ENCODE measurements around the gene LRRC28. TPM values are rescaled to one million over a fixed set of nuclear protein-coding genes. Genes with fewer than 3 reads are reported as not detected.
"Not testable (repeated sequence)": the region's sequence is repeated elsewhere in the genome, so short reads cannot be mapped to it uniquely, and the experiment has no call there.

Gene LRRC28
- polyA plus RNA-seq, 1 donor from 2014 or later: 27.8 TPM

- Mint-ChIP-seq H3K9me3 (peaks cover 0 to 8% (median 0%) of the 10 kb centered on the region in 3 donors), H3K36me3 (peaks cover 6% of the 10 kb centered on the region), H3K27ac (no peak overlapping the region), H3K27me3 (peaks cover 1% of the 10 kb centered on the region), H3K4me1 (no peaks in the 10 kb centered on the region), H3K4me3 (no peak overlapping the region)
Observed at GRCh38 chr15:99399618-99400017, 148.3 kb downstream of the LRRC28 start.

DNA sequence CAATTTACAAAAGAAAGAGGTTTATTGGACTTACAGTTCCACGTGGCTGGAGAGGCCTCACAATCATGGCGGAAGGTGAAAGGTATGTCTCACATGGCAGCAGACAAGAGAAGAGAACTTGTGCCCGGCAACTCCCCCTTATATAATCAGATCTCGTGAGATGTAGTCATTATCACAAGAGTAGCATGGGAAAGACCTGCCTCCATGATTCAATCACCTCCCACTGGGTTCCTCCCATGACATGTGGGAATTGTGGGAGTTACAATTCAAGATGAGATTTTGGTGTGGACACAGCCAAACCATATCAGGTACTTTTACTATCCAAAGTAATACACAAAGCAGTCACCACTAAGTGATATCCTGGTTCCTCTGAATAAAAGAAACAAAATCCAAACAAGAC, 149.9 kb downstream of the LRRC28 start:
- not testable (repeated sequence) for H3K4me3 Mint-ChIP-seq, H3K27me3 Mint-ChIP-seq, H3K36me3 Mint-ChIP-seq, H3K9me3 Mint-ChIP-seq, H3K27ac Mint-ChIP-seq, H3K4me1 Mint-ChIP-seq

DNA sequence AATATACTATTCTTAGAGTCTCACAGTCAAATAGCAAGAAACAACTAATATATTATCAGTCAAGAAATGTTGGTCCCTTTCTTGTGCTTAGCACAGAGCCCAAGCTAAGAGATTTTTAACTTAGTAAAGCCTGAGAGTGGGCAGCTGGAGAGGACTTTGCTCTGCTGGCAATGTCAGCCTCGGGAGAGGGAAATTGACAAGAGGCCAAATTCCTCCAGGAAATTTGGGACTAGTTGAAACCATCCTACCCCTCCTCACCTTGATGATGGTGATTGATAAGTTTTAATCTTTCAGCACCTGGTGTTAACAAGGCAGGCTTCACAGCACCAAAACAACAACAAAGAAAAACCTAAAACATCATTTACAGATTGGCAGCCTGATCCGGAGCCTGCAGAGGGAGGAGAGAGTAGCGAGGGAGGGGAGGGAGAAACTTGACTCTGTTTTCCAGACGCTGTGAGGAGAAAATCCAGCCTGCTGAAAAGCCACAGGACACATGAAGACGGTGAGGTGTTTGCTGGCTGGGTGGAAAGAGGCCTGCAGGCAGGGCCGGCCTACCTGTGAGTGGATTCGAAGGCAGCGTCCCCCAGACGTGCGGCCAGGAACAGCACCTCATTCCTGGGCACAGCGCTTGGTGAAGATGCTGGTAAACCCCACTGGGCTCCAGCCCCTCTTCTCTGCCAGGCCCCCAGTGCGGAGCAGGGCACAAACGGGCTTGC, 150.9 kb downstream of the LRRC28 start:
- peaks cover 1% of the 10 kb centered on the region for H3K27me3 Mint-ChIP-seq
- no peak overlapping the region for H3K4me3 Mint-ChIP-seq
- peaks cover 6% of the 10 kb centered on the region for H3K36me3 Mint-ChIP-seq
- H3K27ac Mint-ChIP-seq: no peak overlapping the region
- no peaks in the 10 kb centered on the region for H3K4me1 Mint-ChIP-seq
- no peaks in the 10 kb centered on the region for H3K9me3 Mint-ChIP-seq

- peaks cover 0 to under 1% (median 0%) of the 10 kb centered on the region in 3 donors for H3K4me1 Mint-ChIP-seq
- peaks cover 1% of the 10 kb centered on the region for H3K27me3 Mint-ChIP-seq
- no peak overlapping the region for H3K4me3 Mint-ChIP-seq
- H3K9me3 Mint-ChIP-seq: no peaks in the 10 kb centered on the region
- peaks cover 6% of the 10 kb centered on the region for H3K36me3 Mint-ChIP-seq
- H3K27ac Mint-ChIP-seq: no peak overlapping the region
Observed at GRCh38 chr15:99403597-99403996, 152.3 kb downstream of the LRRC28 start.

- H3K27me3 Mint-ChIP-seq: no peaks in the 10 kb centered on the region
- no peak overlapping the region for H3K27ac Mint-ChIP-seq
Observed at GRCh38 chr15:99404454-99404853, 153.2 kb downstream of the LRRC28 start.

DNA sequence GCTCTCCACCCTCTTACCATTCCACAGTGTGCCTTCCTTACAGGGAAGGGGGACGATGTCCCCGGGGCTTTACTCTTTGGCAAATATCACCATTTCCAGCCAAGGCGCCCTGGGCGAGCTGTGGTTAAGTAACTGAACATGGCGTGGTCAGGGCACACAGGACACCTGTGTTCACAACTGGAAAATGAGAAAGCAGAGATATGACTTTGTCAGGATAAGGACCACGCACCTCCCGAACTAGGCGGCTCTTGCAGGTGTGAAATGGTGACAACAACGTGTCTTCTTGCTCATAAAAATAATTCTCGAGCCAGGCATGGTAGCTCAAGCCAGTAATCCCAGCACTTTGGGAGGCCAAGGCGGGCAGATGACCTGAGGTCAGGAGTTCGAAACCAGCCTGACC, 154.8 kb downstream of the LRRC28 start:
- Mint-ChIP-seq H3K4me1 (peaks cover 5 to 7% (median 7%) of the 10 kb centered on the region in 3 donors), H3K27ac (no peak overlapping the region), H3K27me3 (no peaks in the 10 kb centered on the region), H3K9me3 (no peaks in the 10 kb centered on the region), H3K36me3 (no peaks in the 10 kb centered on the region), H3K4me3 (no peak overlapping the region)

More at GRCh38 chr15:99404454-99404853, 153.2 kb downstream of the LRRC28 start:
- H3K4me1 Mint-ChIP-seq: peaks cover 5 to 7% (median 7%) of the 10 kb centered on the region in 3 donors
- no peaks in the 10 kb centered on the region for H3K9me3 Mint-ChIP-seq
- no peak overlapping the region for H3K4me3 Mint-ChIP-seq
- H3K36me3 Mint-ChIP-seq: no peaks in the 10 kb centered on the region

GRCh38 chr15:99406716-99407487, 155.6 kb downstream of the LRRC28 start:
- no peak overlapping the region for H3K4me3 Mint-ChIP-seq
- H3K27me3 Mint-ChIP-seq: no peaks in the 10 kb centered on the region
- H3K4me1 Mint-ChIP-seq: peaks cover 5 to 7% (median 7%) of the 10 kb centered on the region in 3 donors
- no peak overlapping the region for H3K27ac Mint-ChIP-seq
- no peaks in the 10 kb centered on the region for H3K9me3 Mint-ChIP-seq
- H3K36me3 Mint-ChIP-seq: no peaks in the 10 kb centered on the region

GRCh38 chr15:99407716-99408115, 156.4 kb downstream of the LRRC28 start:
- no peaks in the 10 kb centered on the region for H3K27me3 Mint-ChIP-seq
- no peak overlapping the region for H3K4me3 Mint-ChIP-seq
- H3K4me1 Mint-ChIP-seq: peaks cover 5 to 7% (median 7%) of the 10 kb centered on the region in 3 donors
- no peak overlapping the region for H3K27ac Mint-ChIP-seq
- no peaks in the 10 kb centered on the region for H3K36me3 Mint-ChIP-seq
- H3K9me3 Mint-ChIP-seq: no peaks in the 10 kb centered on the region

GRCh38 chr15:99408236-99409096, 157.2 kb downstream of the LRRC28 start:
- Mint-ChIP-seq H3K9me3 (no peaks in the 10 kb centered on the region), H3K4me3 (no peak overlapping the region), H3K27ac (peak overlapping the region in 1 of 3 donors; percentile 14), H3K4me1 (peaks cover 5 to 7% (median 7%) of the 10 kb centered on the region in 3 donors), H3K36me3 (no peaks in the 10 kb centered on the region), H3K27me3 (no peaks in the 10 kb centered on the region)

- H3K4me1 Mint-ChIP-seq: peaks cover 5 to 7% (median 7%) of the 10 kb centered on the region in 3 donors
- no peak overlapping the region for H3K4me3 Mint-ChIP-seq
- H3K27ac Mint-ChIP-seq: no peak overlapping the region
- H3K27me3 Mint-ChIP-seq: no peaks in the 10 kb centered on the region
- no peaks in the 10 kb centered on the region for H3K9me3 Mint-ChIP-seq
- H3K36me3 Mint-ChIP-seq: no peaks in the 10 kb centered on the region
Observed at GRCh38 chr15:99409097-99409473, 157.8 kb downstream of the LRRC28 start.

DNA sequence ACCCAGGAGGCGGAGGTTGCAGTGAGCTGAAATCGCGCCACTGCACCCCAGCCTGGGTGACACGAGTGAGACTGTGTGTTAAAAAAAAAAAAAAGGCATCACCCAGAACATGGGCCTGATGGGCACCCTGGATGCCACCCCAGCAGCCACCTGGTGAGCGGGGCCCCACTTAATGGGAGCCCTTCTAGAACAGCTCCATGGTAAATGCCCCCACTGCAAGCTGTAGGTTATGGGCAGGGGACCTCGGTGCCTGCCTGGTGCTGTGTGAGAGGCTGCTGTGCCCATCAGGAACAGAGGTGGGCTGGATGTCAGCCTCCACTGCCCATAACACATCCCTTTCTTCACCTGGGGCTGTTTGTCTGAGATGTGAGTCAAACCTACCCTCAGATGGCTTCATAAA, 158.3 kb downstream of the LRRC28 start:
- H3K9me3 Mint-ChIP-seq: no peaks in the 10 kb centered on the region

DNA sequence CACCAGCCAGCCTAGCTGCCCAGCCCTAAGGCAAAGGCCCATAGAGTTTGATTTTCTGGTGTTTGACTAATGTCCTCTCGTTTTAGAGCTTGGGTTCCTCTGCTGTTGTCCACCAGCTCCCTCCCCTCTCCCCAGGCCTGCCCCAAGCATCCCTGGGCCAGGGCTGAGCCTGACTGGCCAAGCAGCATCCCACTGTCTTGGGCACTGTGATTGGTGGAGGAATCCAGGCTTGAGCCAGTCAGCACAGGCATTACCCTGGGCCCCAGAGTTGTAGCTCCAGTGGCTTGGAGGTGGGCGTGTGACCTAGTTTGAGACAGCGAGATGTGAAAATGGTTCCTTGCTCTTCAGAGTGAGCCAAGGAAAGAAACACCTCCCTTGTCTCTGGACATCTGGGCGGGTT, 159.2 kb downstream of the LRRC28 start:
- Mint-ChIP-seq H3K27me3 (no peaks in the 10 kb centered on the region), H3K27ac (no peak overlapping the region), H3K36me3 (no peaks in the 10 kb centered on the region), H3K9me3 (no peaks in the 10 kb centered on the region), H3K4me1 (peaks cover 5 to 7% (median 7%) of the 10 kb centered on the region in 3 donors), H3K4me3 (no peak overlapping the region)

More for the DNA sequence above, 158.3 kb downstream of the LRRC28 start:
- H3K27ac Mint-ChIP-seq: no peak overlapping the region
- H3K4me3 Mint-ChIP-seq: no peak overlapping the region
- peaks cover 5 to 7% (median 7%) of the 10 kb centered on the region in 3 donors for H3K4me1 Mint-ChIP-seq
- H3K36me3 Mint-ChIP-seq: no peaks in the 10 kb centered on the region
- no peaks in the 10 kb centered on the region for H3K27me3 Mint-ChIP-seq

DNA sequence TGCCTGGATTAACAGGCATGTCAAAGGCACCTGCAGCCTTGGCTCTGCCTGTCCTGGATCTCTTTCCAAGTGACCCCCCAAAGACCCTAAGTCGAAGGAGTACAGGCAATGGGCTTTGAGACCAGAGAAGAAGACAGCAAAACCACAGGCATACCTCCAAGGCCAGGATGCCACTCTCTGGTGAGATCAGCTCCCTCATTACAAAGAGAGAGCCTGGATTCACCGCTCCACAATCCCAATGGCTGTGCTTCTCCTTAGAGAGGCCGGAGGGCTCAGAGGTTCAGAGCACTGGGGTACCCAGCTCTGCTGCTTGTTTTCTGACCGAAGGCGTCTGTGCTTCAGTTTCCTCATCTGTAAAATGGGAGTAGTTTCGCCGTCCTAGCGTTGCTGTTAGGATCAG, 160.0 kb downstream of the LRRC28 start:
- Mint-ChIP-seq H3K27ac (no peak overlapping the region), H3K27me3 (no peaks in the 10 kb centered on the region)

GRCh38 chr15:99412082-99412481, 160.8 kb downstream of the LRRC28 start:
- H3K27ac Mint-ChIP-seq: no peak overlapping the region

More for the DNA sequence above, 160.0 kb downstream of the LRRC28 start:
- Mint-ChIP-seq H3K9me3 (no peaks in the 10 kb centered on the region), H3K36me3 (no peaks in the 10 kb centered on the region), H3K4me1 (peaks cover 5 to 7% (median 7%) of the 10 kb centered on the region in 3 donors), H3K4me3 (no peak overlapping the region)

GRCh38 chr15:99412626-99413025, 161.3 kb downstream of the LRRC28 start:
- Mint-ChIP-seq H3K27me3 (no peaks in the 10 kb centered on the region), H3K27ac (no peak overlapping the region), H3K36me3 (no peaks in the 10 kb centered on the region), H3K4me1 (peaks cover 5 to 7% (median 7%) of the 10 kb centered on the region in 3 donors), H3K9me3 (no peaks in the 10 kb centered on the region), H3K4me3 (no peak overlapping the region)

More at GRCh38 chr15:99412082-99412481, 160.8 kb downstream of the LRRC28 start:
- H3K27me3 Mint-ChIP-seq: no peaks in the 10 kb centered on the region
- peaks cover 5 to 7% (median 7%) of the 10 kb centered on the region in 3 donors for H3K4me1 Mint-ChIP-seq
- H3K36me3 Mint-ChIP-seq: no peaks in the 10 kb centered on the region
- H3K9me3 Mint-ChIP-seq: no peaks in the 10 kb centered on the region
- H3K4me3 Mint-ChIP-seq: no peak overlapping the region
